OCI-LY1 (cell line): ENCODE measurements around the gene SREBF1.

ENCODE experiments used
- H2AFZ ChIP-seq: fragments of 200-600 bp; sonication (generic), shearing (Covaris generic); 2 replicates; pipeline ENCODE4 v1.6.0; 2014; ENCODE audit warnings: antibody characterized with exemption, mild to moderate bottlenecking, low read length
- H3F3A ChIP-seq: fragments of 200-600 bp; sonication (generic), shearing (Covaris generic); 2 replicates; pipeline ENCODE4 v1.6.0; 2014; ENCODE audit warnings: mild to moderate bottlenecking, antibody characterized with exemption, low read length, moderate library complexity; ENCODE audit not compliant: insufficient read depth
- H3K27ac ChIP-seq: fragments of 200-600 bp; sonication (generic); 2 replicates; pipeline ENCODE4 v1.5.1; 2014; ENCODE audit warnings: low read length, mixed run types, mild to moderate bottlenecking, low read depth; ENCODE audit not compliant: poor library complexity, severe bottlenecking
- H3K27me3 ChIP-seq: fragments of 200-600 bp; sonication (generic); 2 replicates; pipeline ENCODE4 v1.6.0; 2014; ENCODE audit warnings: antibody characterized with exemption, mild to moderate bottlenecking, low read length, moderate library complexity; ENCODE audit not compliant: insufficient read depth
- H3K36me3 ChIP-seq: fragments of 200-600 bp; sonication (generic); 2 replicates; pipeline ENCODE4 v1.6.1; 2014; ENCODE audit warnings: mild to moderate bottlenecking, antibody characterized with exemption, low read length, moderate library complexity, mixed read lengths; ENCODE audit not compliant: insufficient read depth
- H3K4me1 ChIP-seq: fragments of 200-600 bp; sonication (generic); 2 replicates; pipeline ENCODE4 v1.5.1; 2014; ENCODE audit warnings: mild to moderate bottlenecking, low read length, moderate library complexity; ENCODE audit not compliant: insufficient read depth, severe bottlenecking
- H3K4me2 ChIP-seq: fragments of 200-600 bp; sonication (generic), shearing (Covaris generic); 2 replicates; pipeline ENCODE4 v1.6.1; 2014; ENCODE audit warnings: low read length
- H3K4me3 ChIP-seq: fragments of 200-600 bp; sonication (generic); 2 replicates; pipeline ENCODE4 v1.5.1; 2014; ENCODE audit warnings: low read length, low read depth, mild to moderate bottlenecking, mixed read lengths; ENCODE audit not compliant: poor library complexity, severe bottlenecking
- H3K79me2 ChIP-seq: fragments of 200-600 bp; shearing (Covaris generic); 2 replicates; pipeline ENCODE4 v1.6.1; 2016; ENCODE audit warnings: mixed run types, low read length, mixed read lengths; ENCODE audit not compliant: insufficient read depth
- H3K9ac ChIP-seq: fragments of 200-600 bp; sonication (generic), shearing (Covaris generic); 2 replicates; pipeline ENCODE4 v1.6.1; 2014; ENCODE audit warnings: mild to moderate bottlenecking, low read length, mixed read lengths
- H3K9me2 ChIP-seq: fragments of 200-600 bp; sonication (generic), shearing (Covaris generic); 2 replicates; pipeline ENCODE4 v1.6.1; 2014; ENCODE audit warnings: low read depth, mild to moderate bottlenecking, low read length, mixed read lengths
- H3K9me3 ChIP-seq: fragments of 200-600 bp; shearing (Covaris generic); 2 replicates; pipeline ENCODE4 v1.6.1; 2014; ENCODE audit warnings: low read length, mixed read lengths
- H4K20me1 ChIP-seq: fragments of 200-600 bp; sonication (generic), shearing (Covaris generic); 2 replicates; pipeline ENCODE4 v1.6.0; 2016; ENCODE audit warnings: mild to moderate bottlenecking, low read length; ENCODE audit not compliant: insufficient read depth
- EZH2 ChIP-seq: fragments of 200-600 bp; sonication (generic), shearing (Covaris generic); IDR thresholded peaks from 2 replicates; pipeline ENCODE4 v1.8.0; 2017; ENCODE audit warnings: borderline replicate concordance, mixed run types, mild to moderate bottlenecking, antibody characterized with exemption, low read length, moderate library complexity, mixed read lengths
- TF ChIP-seq, protein P1 (sequence below): fragments of 200-600 bp; sonication (generic), shearing (Covaris generic); IDR thresholded peaks from 2 replicates; pipeline ENCODE4 v1.5.1; 2017; ENCODE audit warnings: mild to moderate bottlenecking, antibody characterized with exemption, low read length, moderate library complexity, mixed read lengths

Gene SREBF1

DNA sequence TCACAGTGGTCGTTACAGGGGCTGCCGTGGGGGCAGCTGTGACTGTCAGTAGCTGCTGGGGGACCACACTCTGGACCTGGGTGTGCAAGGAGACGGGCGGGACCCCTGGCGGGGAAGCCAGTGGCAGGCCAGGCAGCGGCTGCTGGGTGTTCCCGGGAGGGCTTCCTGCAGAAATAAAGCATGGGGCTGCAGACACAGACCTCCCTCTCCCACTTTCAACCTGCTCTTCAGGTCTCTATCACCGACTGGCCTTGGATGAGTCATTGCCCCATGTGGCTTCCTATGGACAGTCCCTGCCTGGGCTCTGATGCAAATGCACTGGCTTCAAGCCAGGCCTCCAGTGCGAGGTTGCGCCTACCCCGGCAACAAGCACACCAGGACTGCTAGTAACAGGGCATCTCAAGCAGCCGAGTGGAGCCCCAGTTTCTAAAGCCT is 17.2 kb downstream of the SREBF1 start:
- Histone ChIP-seq H3K36me3 (peaks cover 56% of the 10 kb centered on the region), H4K20me1 (no peaks in the 10 kb centered on the region), H3K9me3 (no peaks in the 10 kb centered on the region), H3K4me3 (peak overlapping the region; percentile 79), H3F3A (no peaks in the 10 kb centered on the region), H3K27ac (peak overlapping the region; percentile 65), H3K9ac (peak overlapping the region; percentile 77; the same call in 1 of the 2 replicates), H3K79me2 (peaks cover 5% of the 10 kb centered on the region; the same call in 1 of the 2 replicates), H3K27me3 (no peaks in the 10 kb centered on the region), H3K4me2 (peak overlapping the region; percentile 95), H2AFZ (no peak overlapping the region), H3K9me2 (no peaks in the 10 kb centered on the region), H3K4me1 (peaks cover 51% of the 10 kb centered on the region)
- TF ChIP-seq, protein P1, sequence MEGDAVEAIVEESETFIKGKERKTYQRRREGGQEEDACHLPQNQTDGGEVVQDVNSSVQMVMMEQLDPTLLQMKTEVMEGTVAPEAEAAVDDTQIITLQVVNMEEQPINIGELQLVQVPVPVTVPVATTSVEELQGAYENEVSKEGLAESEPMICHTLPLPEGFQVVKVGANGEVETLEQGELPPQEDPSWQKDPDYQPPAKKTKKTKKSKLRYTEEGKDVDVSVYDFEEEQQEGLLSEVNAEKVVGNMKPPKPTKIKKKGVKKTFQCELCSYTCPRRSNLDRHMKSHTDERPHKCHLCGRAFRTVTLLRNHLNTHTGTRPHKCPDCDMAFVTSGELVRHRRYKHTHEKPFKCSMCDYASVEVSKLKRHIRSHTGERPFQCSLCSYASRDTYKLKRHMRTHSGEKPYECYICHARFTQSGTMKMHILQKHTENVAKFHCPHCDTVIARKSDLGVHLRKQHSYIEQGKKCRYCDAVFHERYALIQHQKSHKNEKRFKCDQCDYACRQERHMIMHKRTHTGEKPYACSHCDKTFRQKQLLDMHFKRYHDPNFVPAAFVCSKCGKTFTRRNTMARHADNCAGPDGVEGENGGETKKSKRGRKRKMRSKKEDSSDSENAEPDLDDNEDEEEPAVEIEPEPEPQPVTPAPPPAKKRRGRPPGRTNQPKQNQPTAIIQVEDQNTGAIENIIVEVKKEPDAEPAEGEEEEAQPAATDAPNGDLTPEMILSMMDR, result no peak
- no peak for TF ChIP-seq EZH2

DNA sequence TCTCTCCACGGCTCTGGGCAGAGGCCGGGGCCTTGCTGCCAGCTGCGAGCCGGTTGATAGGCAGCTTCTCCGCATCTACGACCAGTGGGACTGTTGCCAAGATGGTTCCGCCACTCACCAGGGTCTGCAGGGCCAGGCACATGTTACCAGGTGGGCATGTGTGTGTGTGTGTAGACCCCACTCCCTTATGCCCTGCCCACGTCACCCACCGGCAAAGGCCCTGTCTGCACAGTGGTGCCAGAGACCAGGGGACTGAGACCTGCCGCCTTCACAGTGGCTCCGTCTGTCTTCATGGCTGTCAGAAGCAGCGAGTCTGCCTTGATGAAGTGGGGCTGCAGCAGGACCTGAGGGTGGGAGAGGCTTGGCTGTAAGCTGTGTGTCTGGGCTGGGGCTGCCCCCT is 17.7 kb downstream of the SREBF1 start:
- Histone ChIP-seq H4K20me1 (no peaks in the 10 kb centered on the region), H3K4me1 (peaks cover 46% of the 10 kb centered on the region), H3K79me2 (peaks cover 5% of the 10 kb centered on the region; the same call in 1 of the 2 replicates), H2AFZ (no peak overlapping the region), H3K4me2 (no peak overlapping the region), H3K36me3 (peaks cover 61% of the 10 kb centered on the region), H3K27ac (peak overlapping the region; percentile 65), H3F3A (no peaks in the 10 kb centered on the region), H3K9me3 (no peaks in the 10 kb centered on the region), H3K27me3 (no peaks in the 10 kb centered on the region), H3K9ac (no peak overlapping the region), H3K4me3 (no peak overlapping the region), H3K9me2 (no peaks in the 10 kb centered on the region)
- TF ChIP-seq, protein P1, result no peak
- no peak for TF ChIP-seq EZH2

DNA sequence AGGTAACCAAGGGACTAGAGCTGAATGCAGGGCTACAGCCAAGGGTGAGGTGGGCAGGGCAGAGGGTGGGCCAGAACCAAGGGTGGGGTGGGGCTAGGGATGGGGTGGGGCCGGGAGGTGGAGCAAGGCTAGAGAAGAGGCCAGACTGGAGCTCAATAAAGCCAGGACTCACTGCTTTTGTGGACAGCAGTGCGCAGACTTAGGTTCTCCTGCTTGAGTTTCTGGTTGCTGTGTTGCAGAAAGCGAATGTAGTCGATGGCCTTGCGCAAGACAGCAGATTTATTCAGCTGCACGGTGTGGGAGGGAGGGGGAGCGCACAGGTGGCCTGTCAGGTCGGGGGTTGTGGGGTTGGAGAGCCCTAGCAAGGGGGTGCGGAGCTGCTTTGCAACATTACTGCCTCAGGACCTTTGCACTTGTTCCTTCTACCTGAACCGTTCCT is 18.7 kb downstream of the SREBF1 start:
- TF ChIP-seq, protein P1, result no peak
- no peak for TF ChIP-seq EZH2
- H3K9me3 ChIP-seq, result no peaks in the 10 kb centered on the region
- no peaks in the 10 kb centered on the region for H4K20me1 ChIP-seq
- H3K4me2 ChIP-seq, result no peak overlapping the region
- H3K79me2 ChIP-seq, result peaks cover 4% of the 10 kb centered on the region; the same call in 1 of the 2 replicates
- H3K27ac ChIP-seq, result no peak overlapping the region
- H3K36me3 ChIP-seq, result peaks cover 71% of the 10 kb centered on the region
- H3K27me3 ChIP-seq, result no peaks in the 10 kb centered on the region
- H2AFZ ChIP-seq, result no peak overlapping the region
- H3K4me1 ChIP-seq, result peaks cover 39% of the 10 kb centered on the region
- H3K9me2 ChIP-seq, result no peaks in the 10 kb centered on the region
- no peak overlapping the region for H3K9ac ChIP-seq
- no peak overlapping the region for H3K4me3 ChIP-seq
- H3F3A ChIP-seq, result no peaks in the 10 kb centered on the region
